H9 (cell line): ENCODE data around the gene SERPINA6. TPM values are rescaled to one million over a fixed set of nuclear protein-coding genes. Genes with fewer than 3 reads are reported as not detected.

Source experiments
- DNase-seq: peaks from one replicate; pipeline ENCODE4 v3.0.0-alpha.2; 2017
- H2AFZ ChIP-seq: one replicate; pipeline ENCODE4 v1.6.1; 2013; ENCODE audit warnings: mild to moderate bottlenecking, low read length, control low read depth, moderate library complexity
- H2AK5ac ChIP-seq: 2 replicates; pipeline ENCODE4 v1.6.1; 2013; ENCODE audit warnings: low read length, control low read depth, mixed read lengths; ENCODE audit not compliant: insufficient read length
- H2BK120ac ChIP-seq: one replicate; pipeline ENCODE4 v1.6.1; 2013; ENCODE audit warnings: low read depth, mild to moderate bottlenecking, low read length, control low read depth, inconsistent platforms; ENCODE audit not compliant: poor library complexity, severe bottlenecking
- H2BK12ac ChIP-seq: 2 replicates; pipeline ENCODE4 v1.6.1; 2013; ENCODE audit warnings: low read length, control low read depth, mixed read lengths, low read depth; ENCODE audit not compliant: insufficient read length
- H2BK15ac ChIP-seq: 2 replicates; pipeline ENCODE4 v1.6.1; 2013; ENCODE audit warnings: low read depth, low read length, control low read depth
- H2BK20ac ChIP-seq: one replicate; pipeline ENCODE4 v1.6.1; 2013; ENCODE audit warnings: low read depth, mild to moderate bottlenecking, low read length, control low read depth, inconsistent platforms; ENCODE audit not compliant: poor library complexity, severe bottlenecking
- H2BK5ac ChIP-seq: 2 replicates; pipeline ENCODE4 v1.6.1; 2013; ENCODE audit warnings: low read length, control low read depth, mixed read lengths; ENCODE audit not compliant: insufficient read length
- H3K14ac ChIP-seq: 2 replicates; pipeline ENCODE4 v1.6.1; 2013; ENCODE audit warnings: low read length, control low read depth; ENCODE audit not compliant: insufficient read depth
- H3K18ac ChIP-seq: 2 replicates; pipeline ENCODE4 v1.6.1; 2013; ENCODE audit warnings: low read depth, mild to moderate bottlenecking, mixed read lengths, low read length, control low read depth; ENCODE audit not compliant: insufficient read length
- H3K23ac ChIP-seq: 2 replicates; pipeline ENCODE4 v1.6.1; 2013; ENCODE audit warnings: low read length, control low read depth, mixed read lengths, low read depth; ENCODE audit not compliant: insufficient read length
- H3K23me2 ChIP-seq: 2 replicates; pipeline ENCODE4 v1.6.1; 2013; ENCODE audit warnings: low read depth, mild to moderate bottlenecking, mixed read lengths, low read length, control low read depth; ENCODE audit not compliant: insufficient read length, poor library complexity, severe bottlenecking
- H3K27ac ChIP-seq: 2 replicates; pipeline ENCODE4 v1.5.1; 2013; ENCODE audit warnings: low read length, control low read depth, mixed read lengths, low read depth; ENCODE audit not compliant: insufficient read length
- H3K27me3 ChIP-seq: 2 replicates; pipeline ENCODE4 v1.6.1; 2013; ENCODE audit warnings: low read length, control low read depth, inconsistent platforms; ENCODE audit not compliant: insufficient read depth
- H3K4ac ChIP-seq: 2 replicates; pipeline ENCODE4 v1.6.1; 2013; ENCODE audit warnings: low read depth, mild to moderate bottlenecking, control low read depth, inconsistent platforms, low read length, moderate library complexity
- H3K4me1 ChIP-seq: 2 replicates; pipeline ENCODE4 v1.6.1; 2013; ENCODE audit warnings: low read length, control low read depth, inconsistent platforms; ENCODE audit not compliant: insufficient read depth
- H3K4me2 ChIP-seq: 2 replicates; pipeline ENCODE4 v1.6.1; 2013; ENCODE audit warnings: low read length, control low read depth, mixed read lengths; ENCODE audit not compliant: insufficient read length, insufficient read depth
- H3K56ac ChIP-seq: 2 replicates; pipeline ENCODE4 v1.6.1; 2013; ENCODE audit warnings: low read depth, mild to moderate bottlenecking, mixed read lengths, low read length, control low read depth; ENCODE audit not compliant: insufficient read length
- H3K79me1 ChIP-seq: 2 replicates; pipeline ENCODE4 v1.6.1; 2013; ENCODE audit warnings: low read depth, mild to moderate bottlenecking, moderate library complexity, low read length, control low read depth, inconsistent platforms; ENCODE audit not compliant: insufficient read depth, poor library complexity, severe bottlenecking
- H3K79me2 ChIP-seq: 2 replicates; pipeline ENCODE4 v1.6.1; 2013; ENCODE audit warnings: low read length, control low read depth, inconsistent platforms; ENCODE audit not compliant: insufficient read depth
- H3K9ac ChIP-seq: 2 replicates; pipeline ENCODE4 v1.6.1; 2013; ENCODE audit warnings: low read length, control low read depth, mixed read lengths; ENCODE audit not compliant: insufficient read length; ENCODE audit errors: extremely low read depth
- H3K9me3 ChIP-seq: one replicate; pipeline ENCODE4 v1.6.1; 2013; ENCODE audit warnings: low read depth, low read length, inconsistent platforms; ENCODE audit not compliant: control insufficient read depth
- H3T11ph ChIP-seq: one replicate; pipeline ENCODE4 v1.6.1; 2013; ENCODE audit warnings: mild to moderate bottlenecking, low read length, control low read depth, inconsistent platforms
- H4K20me1 ChIP-seq: one replicate; pipeline ENCODE4 v1.6.1; 2013; ENCODE audit not compliant: control insufficient read depth, insufficient read length, insufficient read depth
- H4K5ac ChIP-seq: 2 replicates; pipeline ENCODE4 v1.6.1; 2013; ENCODE audit warnings: low read depth, mild to moderate bottlenecking, mixed read lengths, low read length, control low read depth; ENCODE audit not compliant: insufficient read length
- H4K8ac ChIP-seq: replicated peaks from 2 replicates; pipeline ENCODE4 v1.6.1; 2013; ENCODE audit warnings: low read length, control low read depth, mixed read lengths, low read depth; ENCODE audit not compliant: insufficient read length
- H4K91ac ChIP-seq: 2 replicates; pipeline ENCODE4 v1.6.1; 2013; ENCODE audit warnings: low read depth, mild to moderate bottlenecking, moderate library complexity, mixed read lengths, low read length, control low read depth; ENCODE audit not compliant: insufficient read length
- H3K27ac Mint-ChIP-seq, 3 experiments: 2 replicates in 2 of 3; 3 replicates in 1 of 3; pipeline ENCODE4 v1.8.0; 2020 to 2021; ENCODE audit warnings: mixed read lengths in 3 of 3, mild to moderate bottlenecking in 1 of 3, moderate library complexity in 1 of 3
- H3K27me3 Mint-ChIP-seq: 2 replicates; pipeline ENCODE4 v1.8.0; 2021; ENCODE audit warnings: low read depth, mild to moderate bottlenecking, moderate library complexity, mixed read lengths
- H3K36me3 Mint-ChIP-seq, 3 experiments: 2 replicates in 2 of 3; 3 replicates in 1 of 3; pipeline ENCODE4 v1.8.0; 2020 to 2021; ENCODE audit warnings: low read depth in 3 of 3, mixed read lengths in 3 of 3; ENCODE audit not compliant: insufficient read depth in 1 of 3
- H3K4me1 Mint-ChIP-seq, 2 experiments: 2 replicates each; pipeline ENCODE4 v1.8.0; 2020; ENCODE audit warnings: mixed read lengths in 2 of 2
- H3K4me3 Mint-ChIP-seq, 2 experiments: 2 replicates in 1 of 2; 3 replicates in 1 of 2; pipeline ENCODE4 v1.8.0; 2020 to 2021; ENCODE audit warnings: mild to moderate bottlenecking in 2 of 2, mixed read lengths in 2 of 2, moderate library complexity in 1 of 2
- H3K9me3 Mint-ChIP-seq, 2 experiments: 2 replicates in 1 of 2; 3 replicates in 1 of 2; pipeline ENCODE4 v1.8.0; 2020; ENCODE audit warnings: mild to moderate bottlenecking in 2 of 2, mixed read lengths in 2 of 2, moderate library complexity in 1 of 2
- CTCF ChIP-seq: fragments of 200-600 bp; sonication (generic); conservative IDR thresholded peaks from 3 replicates; pipeline ENCODE4 v1.8.0; 2021; ENCODE audit warnings: antibody characterized with exemption, mild to moderate bottlenecking
- WGBS: extraction: QIAGEN DNeasy Blood & Tissue Kit; methylation state at CpG from one replicate; pipeline ENCODE4 v1.1.7; 2013; ENCODE audit warnings: missing lambda C conversion rate, low lambda C conversion rate, mixed read lengths; ENCODE audit not compliant: insufficient read length; ENCODE audit errors: extremely low coverage; 5-methylcytosine and 5-hydroxymethylcytosine counted together
- total RNA-seq: library from RNA; stranded (reverse); gene quantifications from 2 replicates; pipeline ENCODE4 v1.2.1, GENCODE V29; 2021

SERPINA6 gene
- total RNA-seq, 1 experiment from 2014 or later = not detected

- Histone ChIP-seq H3K4me2 (no peak overlapping the region), H3K27me3 (no peaks in the 10 kb centered on the region), H4K8ac (no peak overlapping the region), H3K79me1 (no peaks in the 10 kb centered on the region), H2BK20ac (no peak overlapping the region), H2BK12ac (no peak overlapping the region), H3K14ac (no peak overlapping the region), H3T11ph (no peak overlapping the region), H2BK5ac (no peak overlapping the region), H3K18ac (no peak overlapping the region), H3K9ac (no peak overlapping the region), H4K20me1 (no peaks in the 10 kb centered on the region), H3K23ac (no peak overlapping the region), H4K91ac (no peak overlapping the region), H2BK120ac (no peak overlapping the region), H3K4ac (no peak overlapping the region), H3K27ac (no peak overlapping the region), H3K79me2 (no peaks in the 10 kb centered on the region), H3K4me1 (no peaks in the 10 kb centered on the region), H2AK5ac (no peak overlapping the region), H3K56ac (no peak overlapping the region), H2BK15ac (no peak overlapping the region), H3K23me2 (no peaks in the 10 kb centered on the region), H3K9me3 (no peaks in the 10 kb centered on the region), H4K5ac (no peak overlapping the region), H2AFZ (no peak overlapping the region)
- no peak overlapping the region for H3K27ac Mint-ChIP-seq
- H3K9me3 Mint-ChIP-seq = no peaks in the 10 kb centered on the region; a peak in 1 of 5 replicates
- no peak for TF ChIP-seq CTCF
- H3K4me1 Mint-ChIP-seq = no peaks in the 10 kb centered on the region
- H3K4me3 Mint-ChIP-seq = no peak overlapping the region
- no CpG with 5 or more reads among the region's 2 CpGs for WGBS
- DNase-seq = no peak
- no peaks in the 10 kb centered on the region for H3K36me3 Mint-ChIP-seq
- peaks cover 12% of the 10 kb centered on the region for H3K27me3 Mint-ChIP-seq
These were observed 14.9 kb upstream of the SERPINA6 start for GRCh38 chr14:94338023-94338422.
